Measurements from ENCODE around the gene SETDB2.
A peak's percentile ranks its signal among the peaks of the same experiment; 100 is the strongest.

SETDB2 gene

GRCh38 chr13:49436890-49437289 is 7.2 kb upstream of the SETDB2 start:
- DNase-seq = no peak

GRCh38 chr13:49437705-49438104 is 6.4 kb upstream of the SETDB2 start:
- no peak for DNase-seq

DNA sequence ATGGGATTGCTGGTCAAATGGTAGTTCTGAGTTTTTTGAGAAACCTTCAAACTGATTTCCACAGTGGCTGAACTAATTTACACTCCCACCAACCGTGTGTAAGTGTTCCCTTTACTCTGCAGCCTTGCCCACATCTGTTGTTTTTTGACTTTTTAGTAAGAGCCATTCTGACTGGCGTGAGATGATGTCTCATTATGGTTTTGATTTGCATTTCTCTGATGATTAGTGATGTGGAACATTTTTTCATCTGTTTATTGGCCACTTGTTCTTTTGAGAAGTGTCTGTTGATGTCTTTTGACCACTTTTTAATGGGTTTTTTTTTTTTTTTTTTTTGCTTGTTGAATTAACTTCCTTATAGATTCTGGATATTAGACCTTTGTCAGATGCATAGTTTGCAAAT is 4.5 kb upstream of the SETDB2 start:
- no peak for DNase-seq

GRCh38 chr13:49441312-49441711 is 2.8 kb upstream of the SETDB2 start:
- DNase-seq = no peak

GRCh38 chr13:49441846-49442245 is 2.2 kb upstream of the SETDB2 start:
- no peak for DNase-seq

DNA sequence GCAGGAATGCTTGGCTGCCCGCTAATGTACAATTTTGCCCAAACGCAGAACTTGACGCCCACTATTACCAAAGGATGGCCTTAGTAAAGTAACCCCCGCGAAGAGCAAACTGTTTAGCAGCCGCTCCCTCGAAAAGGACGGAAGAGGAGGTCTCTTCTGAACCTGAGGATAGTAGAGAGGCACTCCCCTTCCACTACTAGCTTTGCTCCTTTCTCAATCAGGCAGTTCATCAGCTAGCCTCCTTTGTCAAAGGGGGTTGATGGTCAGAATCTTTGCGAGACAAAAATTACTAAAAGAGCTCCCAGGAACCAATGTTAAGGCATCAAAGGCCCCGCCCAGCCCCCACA is 744 bp upstream of the SETDB2 start:
- no peak for DNase-seq

DNA sequence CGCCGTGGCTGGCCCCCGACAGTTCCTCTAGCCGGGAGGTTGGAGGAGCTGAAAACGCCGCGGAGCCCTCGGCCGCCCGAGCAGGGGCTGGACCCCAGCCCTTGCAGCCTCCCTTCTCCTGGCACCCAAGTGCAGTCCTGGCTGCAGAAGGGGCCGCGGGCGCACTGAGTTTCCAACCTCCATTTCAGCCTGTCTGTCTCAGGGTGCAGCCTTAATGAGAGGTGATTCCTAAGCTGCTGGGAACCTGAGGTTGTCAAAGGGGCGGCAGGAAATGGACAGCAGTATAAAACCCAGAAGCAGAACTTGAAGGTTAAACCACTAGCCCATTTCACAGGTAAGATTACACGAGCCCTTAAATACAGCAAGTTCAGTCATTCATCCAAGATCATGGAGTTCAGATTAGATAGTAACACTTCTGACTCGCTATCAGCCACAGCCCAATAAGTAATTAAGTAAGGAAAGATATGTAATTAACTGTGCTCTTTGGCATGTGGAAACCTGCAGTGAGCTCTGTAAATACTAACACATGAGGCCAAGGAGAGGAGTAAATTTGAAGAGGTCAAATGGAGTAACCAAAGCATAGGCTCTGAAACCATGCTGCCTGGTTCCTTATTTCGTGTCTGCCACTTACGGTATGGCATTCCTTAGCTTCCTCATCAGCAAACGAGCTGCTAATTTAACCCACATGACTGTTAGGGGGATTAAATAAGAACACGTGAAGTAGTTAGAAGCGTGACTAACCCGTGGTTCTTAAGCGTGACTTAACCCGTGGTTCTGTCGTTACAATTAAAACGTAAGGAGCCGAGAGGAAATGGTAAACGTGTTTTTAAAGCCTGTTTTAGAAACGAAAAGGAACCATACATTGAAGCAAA is 686 bp downstream of the SETDB2 start:
- peak; percentile 1 to 22 for DNase-seq

GRCh38 chr13:49446473-49446872 is 2.4 kb downstream of the SETDB2 start:
- DNase-seq = no peak

GRCh38 chr13:49448753-49449152 is 4.7 kb downstream of the SETDB2 start:
- no peak for DNase-seq

DNA sequence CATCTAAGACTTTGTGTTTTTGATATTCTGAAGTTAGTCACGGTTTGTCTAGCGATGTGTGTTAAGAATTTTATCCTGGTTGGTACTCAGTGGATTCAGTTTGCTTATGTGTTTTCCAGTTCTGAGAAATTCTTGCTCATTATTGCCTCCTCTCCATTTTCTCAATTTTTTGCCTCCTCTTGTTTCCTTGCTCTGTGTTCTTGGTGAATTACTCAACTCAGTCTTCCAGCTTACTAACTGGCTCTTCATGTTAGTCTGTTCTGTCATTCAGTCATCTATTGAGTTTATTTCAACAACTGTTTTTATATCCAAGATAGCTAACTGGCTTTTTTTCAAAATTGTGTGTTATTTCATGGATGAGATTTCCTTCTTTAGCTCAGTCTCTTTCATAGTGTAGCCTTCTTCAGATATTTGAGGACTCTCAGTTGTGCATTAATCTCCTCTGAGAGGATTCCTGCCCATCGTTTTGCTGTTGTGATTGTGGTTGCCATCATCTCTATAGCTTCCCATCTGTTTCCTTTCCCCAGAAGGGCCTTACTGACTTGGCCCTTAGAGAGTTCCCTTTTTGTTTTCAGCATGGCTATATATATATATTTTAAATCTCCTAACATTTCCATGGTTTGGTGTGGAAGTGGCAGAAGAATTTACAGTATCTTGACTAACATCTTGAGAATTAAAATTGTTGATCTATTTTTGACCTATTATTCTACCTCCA is 6.2 kb downstream of the SETDB2 start:
- no peak for DNase-seq

DNA sequence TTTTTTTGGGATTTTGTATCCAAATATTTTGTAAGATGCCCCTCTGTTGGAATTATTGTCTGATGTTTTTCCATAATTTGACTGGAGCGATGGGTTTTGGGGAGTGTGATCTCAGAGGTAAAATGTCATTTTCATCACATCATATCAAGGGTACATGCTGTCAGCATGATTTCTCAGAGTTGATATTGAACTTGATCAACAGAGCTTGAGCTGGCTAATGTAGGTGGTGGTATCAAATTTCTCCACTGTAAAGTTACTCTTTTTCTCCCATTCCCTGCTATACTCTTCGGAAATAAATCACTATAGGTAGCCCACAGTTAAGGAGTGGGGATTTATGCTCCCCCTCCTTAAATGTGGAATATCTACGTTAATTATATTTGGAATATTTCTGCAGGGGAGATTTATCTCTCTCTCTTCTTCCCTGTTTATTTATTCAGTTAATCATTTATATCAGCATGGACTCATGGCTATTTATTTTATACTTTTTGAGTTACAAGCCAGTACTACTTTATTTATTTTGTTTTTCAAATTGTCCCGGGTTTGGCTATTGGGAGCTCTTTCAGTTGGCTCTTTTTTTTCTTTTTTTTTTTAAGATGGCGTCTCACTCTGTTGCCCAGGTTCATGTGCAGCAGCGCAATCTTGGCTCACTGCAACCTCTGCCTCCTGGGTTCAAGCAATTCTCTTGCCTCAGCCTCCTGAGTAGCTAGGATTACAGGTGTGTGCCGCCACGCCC is 8.8 kb downstream of the SETDB2 start:
- DNase-seq = no peak

DNA sequence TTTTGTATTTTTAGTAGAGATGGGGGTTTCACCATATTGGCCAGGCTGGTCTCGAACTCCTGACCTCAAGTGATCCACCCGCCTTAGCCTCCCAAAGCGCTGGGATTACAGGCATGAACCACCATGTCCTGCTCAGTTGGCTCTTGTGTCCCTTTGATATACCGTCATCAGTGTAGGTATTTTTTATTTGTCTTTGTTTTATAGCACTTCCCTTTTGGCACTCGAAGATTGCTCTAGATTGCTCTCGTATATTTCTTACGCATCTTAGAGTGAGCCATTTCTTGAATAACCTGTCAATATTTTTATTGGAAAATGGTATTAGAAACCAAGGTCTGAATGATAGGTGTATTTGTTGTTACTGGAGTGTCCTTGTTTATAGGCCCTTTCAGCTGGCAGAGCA is 9.4 kb downstream of the SETDB2 start:
- DNase-seq = no peak

DNA sequence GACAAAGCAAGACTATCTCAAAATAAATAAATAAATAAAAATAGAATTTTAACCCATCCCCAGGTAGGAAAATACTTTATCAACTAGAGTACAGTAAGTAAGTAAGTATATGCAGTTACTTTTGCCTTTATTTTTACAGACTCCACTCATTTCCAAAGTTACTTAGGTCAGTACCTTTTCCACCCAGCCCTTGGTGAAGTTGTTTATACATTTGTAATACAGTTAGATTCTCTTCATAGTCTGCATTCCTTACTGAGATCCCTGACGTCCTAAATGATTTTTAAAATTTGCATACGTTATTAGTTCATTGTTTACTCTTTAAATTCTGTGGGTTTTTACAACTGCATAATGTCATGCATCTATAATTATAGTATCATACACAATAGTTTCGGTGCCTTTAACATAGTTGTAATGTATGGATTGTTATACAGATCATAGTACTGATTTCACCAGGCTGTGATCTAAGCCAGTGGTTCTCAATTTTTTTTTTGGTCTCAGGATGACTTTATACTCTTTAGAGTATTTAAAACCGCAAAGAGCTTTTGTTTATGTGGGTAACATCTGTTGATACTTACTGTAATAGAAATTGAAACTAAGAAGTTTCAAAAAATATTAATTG is 10.4 kb downstream of the SETDB2 start:
- no peak for DNase-seq

GRCh38 chr13:49455007-49455398 is 10.9 kb downstream of the SETDB2 start:
- DNase-seq = no peak

GRCh38 chr13:49456156-49456555 is 12.1 kb downstream of the SETDB2 start:
- no peak for DNase-seq

- DNase-seq = no peak
Observed at GRCh38 chr13:49457221-49457620, 13.1 kb downstream of the SETDB2 start.

GRCh38 chr13:49459580-49459979 is 15.5 kb downstream of the SETDB2 start:
- no peak for DNase-seq

DNA sequence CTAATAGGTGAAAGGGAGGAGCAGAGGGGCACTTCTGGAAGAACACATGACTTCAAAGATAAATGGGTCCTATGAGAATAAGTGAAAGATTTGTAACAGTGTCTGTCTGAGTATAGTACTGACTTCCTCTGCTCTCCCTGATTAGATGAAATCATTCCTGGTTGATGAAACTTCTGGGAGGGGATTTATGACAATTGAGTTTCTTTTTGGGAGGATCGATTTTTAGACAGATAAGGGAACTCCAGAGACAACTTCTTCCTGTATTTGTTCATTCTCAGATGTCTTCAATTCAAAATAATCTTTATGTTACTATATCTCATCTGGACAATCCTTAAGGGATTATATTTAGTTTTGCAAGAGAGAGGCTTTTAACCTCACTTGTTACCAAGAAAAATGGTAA is 20.0 kb downstream of the SETDB2 start:
- no peak for DNase-seq

DNA sequence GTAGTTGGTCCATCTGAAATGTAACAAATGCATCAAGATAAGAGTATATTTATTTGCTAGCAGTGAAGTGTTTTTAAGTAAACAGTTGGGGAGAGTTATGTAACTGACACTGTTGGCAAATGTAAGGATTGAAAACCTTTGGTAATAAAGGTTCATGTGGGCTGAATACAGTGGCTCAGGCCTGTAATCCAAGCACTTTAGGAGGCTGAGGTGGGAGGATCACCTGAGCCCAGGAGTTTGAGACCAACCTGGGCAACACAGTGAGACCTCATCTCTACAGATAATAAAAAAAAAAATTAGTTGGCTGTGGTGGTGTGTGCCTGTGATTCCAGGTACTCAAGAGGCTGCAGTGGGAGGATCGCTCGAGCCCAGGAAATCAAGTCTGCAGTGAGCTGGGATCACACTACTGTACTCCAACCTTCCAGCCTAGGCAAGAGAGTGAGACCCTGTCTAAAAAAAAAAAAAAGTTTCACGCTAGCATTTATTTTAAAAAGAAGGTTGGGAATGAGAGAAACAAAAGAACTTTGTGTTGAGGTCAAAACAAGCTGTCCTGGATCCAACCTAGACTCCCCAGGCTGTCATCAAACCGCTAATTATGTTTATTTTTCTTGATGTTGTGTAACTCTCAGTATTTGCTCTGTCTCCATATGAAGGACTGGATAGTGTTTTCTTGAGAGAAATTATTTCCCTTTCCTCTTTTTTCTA is 20.7 kb downstream of the SETDB2 start:
- no peak for DNase-seq

- no peak for DNase-seq
Observed at GRCh38 chr13:49466292-49466838, 22.3 kb downstream of the SETDB2 start.

DNA sequence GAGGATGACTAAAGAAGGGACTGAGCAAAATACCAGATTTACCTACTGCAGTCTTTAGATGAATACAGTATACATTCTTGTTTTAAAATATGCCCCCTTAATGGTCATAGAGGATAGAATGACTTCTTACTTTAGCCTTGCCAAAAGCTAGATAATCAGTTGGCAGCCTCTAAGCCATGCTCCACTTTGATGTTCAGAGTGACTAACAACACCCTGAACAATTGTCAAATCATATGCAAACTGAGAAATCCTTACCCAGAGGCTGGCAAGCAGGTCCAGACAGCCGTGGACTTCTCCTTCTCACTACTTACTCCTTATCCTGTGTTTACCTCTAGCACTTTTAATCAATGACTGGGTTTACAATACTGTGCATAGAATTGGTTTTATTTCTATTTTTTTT is 28.1 kb downstream of the SETDB2 start:
- no peak for DNase-seq

DNA sequence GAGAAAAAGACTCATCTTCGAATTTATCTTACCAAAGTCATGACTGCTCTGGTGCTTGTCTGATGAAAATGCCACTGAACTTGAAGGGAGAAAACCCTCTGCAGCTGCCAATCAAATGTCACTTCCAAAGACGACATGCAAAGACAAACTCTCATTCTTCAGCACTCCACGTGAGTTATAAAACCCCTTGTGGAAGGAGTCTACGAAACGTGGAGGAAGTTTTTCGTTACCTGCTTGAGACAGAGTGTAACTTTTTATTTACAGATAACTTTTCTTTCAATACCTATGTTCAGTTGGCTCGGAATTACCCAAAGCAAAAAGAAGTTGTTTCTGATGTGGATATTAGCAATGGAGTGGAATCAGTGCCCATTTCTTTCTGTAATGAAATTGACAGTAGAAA is 32.5 kb downstream of the SETDB2 start:
- no peak for DNase-seq
